CD4-positive, alpha-beta memory T cell (primary cell): ENCODE results near the gene BRD7. TPM values are rescaled to one million over a fixed set of nuclear protein-coding genes. Genes with fewer than 3 reads are reported as not detected.

ENCODE experiments used
- CTCF ChIA-PET: fragments of 350-600 bp; sonication (Branson Sonifier 250); formaldehyde crosslinking; loops from one replicate; lab custom pipeline; 2021; ENCODE audit warnings: inconsistent platforms; ENCODE audit not compliant: partially characterized antibody; lab: Charles Lee
- POLR2A ChIA-PET: fragments of 350-600 bp; sonication (Branson Sonifier 250); formaldehyde crosslinking; loops from one replicate; lab custom pipeline; 2021; ENCODE audit not compliant: partially characterized antibody; lab: Charles Lee
- DNase-seq, 5 donors: peaks; one replicate each; pipeline versions ENCODE4 v3.0.0 to v3.0.0-alpha.2; 2020 to 2022; ENCODE audit warnings: mixed read lengths in 1 of 5
- H3K27ac ChIP-seq: one replicate; pipeline ENCODE4 v1.7.0; 2013; ENCODE audit warnings: low read depth, low read length
- H3K27me3 ChIP-seq: 2 replicates; pipeline ENCODE4 v1.7.0; 2013; ENCODE audit warnings: mild to moderate bottlenecking, low read length, moderate library complexity; ENCODE audit not compliant: insufficient read depth
- H3K36me3 ChIP-seq: 2 replicates; pipeline ENCODE4 v1.7.0; 2013; ENCODE audit warnings: mild to moderate bottlenecking, low read length, moderate library complexity; ENCODE audit not compliant: insufficient read depth
- H3K4me1 ChIP-seq: 2 replicates; pipeline ENCODE4 v1.7.0; 2013; ENCODE audit warnings: mild to moderate bottlenecking, low read length, moderate library complexity; ENCODE audit not compliant: insufficient read depth
- H3K4me3 ChIP-seq, 2 donors: one replicate each; pipeline ENCODE4 v1.7.0; 2013; ENCODE audit warnings: low read length in 2 of 2, mild to moderate bottlenecking in 1 of 2
- H3K9me3 ChIP-seq, 2 donors: one replicate each; pipeline ENCODE4 v1.7.0; 2013; ENCODE audit warnings: low read length in 2 of 2, control low read depth in 1 of 2; ENCODE audit not compliant: control insufficient read depth in 1 of 2
- H3K27ac Mint-ChIP-seq, 7 donors: one replicate each; pipeline ENCODE4 v1.8.0; 2020 to 2021; ENCODE audit warnings: mixed read lengths in 7 of 7, mild to moderate bottlenecking in 6 of 7, inconsistent platforms in 3 of 7, moderate library complexity in 3 of 7
- H3K27me3 Mint-ChIP-seq, 2 donors: one replicate each; pipeline ENCODE4 v1.8.0; 2020 to 2021; ENCODE audit warnings: mixed read lengths in 2 of 2
- H3K36me3 Mint-ChIP-seq, 2 donors: one replicate each; pipeline ENCODE4 v1.8.0; 2020 to 2021; ENCODE audit warnings: mixed read lengths in 2 of 2, inconsistent platforms in 1 of 2, mild to moderate bottlenecking in 1 of 2
- H3K4me1 Mint-ChIP-seq, 4 donors: one replicate each; pipeline ENCODE4 v1.8.0; 2020 to 2021; ENCODE audit warnings: mixed read lengths in 4 of 4, mild to moderate bottlenecking in 1 of 4
- H3K4me3 Mint-ChIP-seq, 8 donors: one replicate each; pipeline ENCODE4 v1.8.0; 2020 to 2021; ENCODE audit warnings: mixed read lengths in 8 of 8, mild to moderate bottlenecking in 7 of 8, moderate library complexity in 6 of 8, inconsistent platforms in 3 of 8
- H3K9me3 Mint-ChIP-seq, 8 donors: one replicate each; pipeline ENCODE4 v1.8.0; 2020 to 2021; ENCODE audit warnings: mixed read lengths in 8 of 8, mild to moderate bottlenecking in 5 of 8, inconsistent platforms in 3 of 8, moderate library complexity in 1 of 8
- intact Hi-C: fragments of 100-400 bp; cut with micrococcal nuclease; formaldehyde crosslinking; loops from one replicate; pipeline ENCODE4 v1.15.1; 2023
- polyA plus RNA-seq, 2 donors: library from polyadenylated mRNA; unstranded; fragments of 300-500 nt; fragmentation: Illumina TruSeq; gene quantifications; one replicate each; pipeline ENCODE4 v1.2.3, GENCODE V29; 2021
- total RNA-seq, 2 experiments: library from RNA; stranded (reverse); gene quantifications; one replicate each; pipeline ENCODE4 v1.2.3, GENCODE V29; 2021

The BRD7 gene
- total and polyA plus RNA-seq, 4 experiments from 2014 or later, result 18.1 to 97.7 (median 77.0) TPM

DNA sequence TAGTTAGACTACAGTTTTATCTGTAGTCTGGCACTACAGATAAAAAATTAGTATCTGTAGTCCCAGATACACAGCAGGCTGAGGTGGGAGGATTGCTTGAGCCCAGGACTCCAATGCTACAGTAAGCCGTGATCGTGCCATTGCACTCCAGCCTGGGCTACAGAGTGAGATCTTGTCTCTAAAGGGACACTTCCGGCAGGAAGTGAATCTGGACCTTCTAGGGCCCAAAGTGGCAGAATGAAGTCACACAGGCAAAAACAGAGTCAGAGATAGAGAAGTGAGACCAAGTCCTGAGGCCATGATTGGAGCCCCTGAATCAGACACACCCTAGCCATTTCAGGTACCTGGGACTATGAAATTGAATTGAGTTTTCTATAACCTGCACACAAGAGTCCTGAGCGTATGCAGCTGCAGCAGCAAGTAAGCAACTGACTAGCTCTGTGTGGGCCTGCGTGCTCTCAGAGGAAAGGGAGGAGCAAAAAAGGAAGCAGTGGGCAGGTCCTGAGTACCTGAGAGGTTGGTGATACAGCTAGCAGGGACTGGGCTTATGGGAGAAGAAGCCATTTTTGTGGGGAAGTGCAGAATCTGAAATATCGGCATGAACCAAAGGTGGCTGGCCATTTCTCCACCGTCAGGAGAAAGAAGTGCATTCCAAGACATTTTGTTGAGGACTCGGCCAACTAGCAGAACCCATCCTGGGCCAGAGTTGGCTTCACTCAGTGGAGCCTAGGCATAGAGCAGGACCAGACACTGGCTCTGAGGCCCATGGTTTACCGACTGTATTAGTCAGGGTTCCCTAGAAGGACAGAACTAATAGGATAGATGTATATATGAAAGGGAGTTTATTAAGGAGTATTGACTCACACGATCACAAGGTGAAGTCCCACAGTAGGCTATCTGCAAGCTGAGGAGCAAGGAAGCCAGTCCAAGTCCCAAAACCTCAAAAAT, 27.2 kb upstream of the BRD7 start:
- Mint-ChIP-seq H3K4me1 (peaks cover 14 to 29% (median 21%) of the 10 kb centered on the region in 4 donors), H3K27me3 (no peaks in the 10 kb centered on the region), H3K9me3 (no peaks in the 10 kb centered on the region), H3K4me3 (peak overlapping the region in 6 of 8 donors; percentile 19 to 73 (median 40)), H3K27ac (peak overlapping the region; percentile 22 to 91 (median 88)), H3K36me3 (no peaks in the 10 kb centered on the region)
- H3K9me3 ChIP-seq, result no peaks in the 10 kb centered on the region
- H3K27ac ChIP-seq, result no peak overlapping the region
- peaks cover 10% of the 10 kb centered on the region for H3K4me1 ChIP-seq
- H3K36me3 ChIP-seq, result no peaks in the 10 kb centered on the region
- intact Hi-C loops, result no loop called here
- no peaks in the 10 kb centered on the region for H3K27me3 ChIP-seq
- ChIA-PET POLR2A (interaction anchor here (1.5 kb wide), 1 partner anchor 26 kb away, joined by 4 read pairs; the partner anchor contains the start of gene BRD7), CTCF (no interaction called here)
- peak in 4 of 5 donors; percentile 8 to 32 (median 16) for DNase-seq
- H3K4me3 ChIP-seq, result no peak overlapping the region

DNA sequence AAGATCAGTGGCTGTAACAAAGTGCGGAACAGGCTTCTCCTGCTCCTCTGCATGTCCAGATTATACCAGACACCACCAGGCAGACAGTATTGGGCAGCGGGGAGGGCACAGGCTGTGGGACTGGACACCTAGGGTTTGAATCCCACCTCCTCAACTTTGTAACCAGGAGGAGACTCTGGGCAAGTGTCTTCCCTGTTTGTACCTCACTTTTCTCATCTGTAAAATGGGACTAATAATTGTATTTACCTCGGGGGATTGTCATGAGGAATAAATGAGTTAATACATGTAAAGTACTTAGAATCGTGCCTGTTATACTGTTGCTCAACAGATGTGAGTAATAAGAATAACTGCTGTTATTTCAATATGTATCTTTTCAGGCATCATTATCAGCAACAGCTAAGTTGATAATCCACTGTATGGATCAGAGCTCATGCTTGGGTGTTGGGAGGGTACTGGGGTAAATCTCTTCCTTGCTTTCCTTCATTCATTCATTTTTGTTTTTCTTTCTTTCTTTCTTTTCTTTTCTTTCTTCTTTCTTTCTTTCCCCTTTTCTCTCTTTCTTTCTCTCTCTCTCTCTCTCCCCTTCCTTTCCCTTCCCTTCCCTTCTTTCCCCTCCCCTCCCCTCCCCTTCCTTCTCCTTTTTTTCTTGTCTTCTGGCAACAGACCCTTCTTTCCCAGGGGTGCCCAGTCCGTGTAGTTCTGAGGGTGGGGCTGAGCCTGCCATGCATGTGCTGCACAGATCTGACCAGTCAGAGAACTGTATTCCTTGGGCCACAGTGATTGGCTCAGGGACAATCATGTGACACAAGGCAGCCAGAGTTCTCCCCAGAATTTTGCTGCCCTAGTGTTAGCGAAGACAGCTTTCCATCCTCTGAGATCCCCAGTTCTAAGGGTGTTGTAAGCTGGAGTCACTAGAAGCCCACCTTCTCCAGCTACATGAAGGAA, 25.3 kb upstream of the BRD7 start:
- no peak overlapping the region for H3K4me3 Mint-ChIP-seq
- H3K27ac ChIP-seq, result no peak overlapping the region
- no peak overlapping the region for H3K4me3 ChIP-seq
- peaks cover 14 to 29% (median 21%) of the 10 kb centered on the region in 4 donors for H3K4me1 Mint-ChIP-seq
- no peaks in the 10 kb centered on the region for H3K27me3 ChIP-seq
- H3K27me3 Mint-ChIP-seq, result no peaks in the 10 kb centered on the region
- H3K36me3 ChIP-seq, result no peaks in the 10 kb centered on the region
- peak overlapping the region in 4 of 7 donors; percentile 17 to 69 (median 40) for H3K27ac Mint-ChIP-seq
- no peaks in the 10 kb centered on the region for H3K36me3 Mint-ChIP-seq
- no peak for DNase-seq
- no peaks in the 10 kb centered on the region for H3K9me3 Mint-ChIP-seq
- ChIA-PET POLR2A (no interaction called here), CTCF (interaction anchor here (0.6 to 1.4 kb wide), 2 partner anchors 70 to 271 kb away, joined by 3 to 4 read pairs; no protein-coding TSS in a partner anchor)
- intact Hi-C loops, result no loop called here
- no peaks in the 10 kb centered on the region for H3K9me3 ChIP-seq
- H3K4me1 ChIP-seq, result peaks cover 10% of the 10 kb centered on the region

DNA sequence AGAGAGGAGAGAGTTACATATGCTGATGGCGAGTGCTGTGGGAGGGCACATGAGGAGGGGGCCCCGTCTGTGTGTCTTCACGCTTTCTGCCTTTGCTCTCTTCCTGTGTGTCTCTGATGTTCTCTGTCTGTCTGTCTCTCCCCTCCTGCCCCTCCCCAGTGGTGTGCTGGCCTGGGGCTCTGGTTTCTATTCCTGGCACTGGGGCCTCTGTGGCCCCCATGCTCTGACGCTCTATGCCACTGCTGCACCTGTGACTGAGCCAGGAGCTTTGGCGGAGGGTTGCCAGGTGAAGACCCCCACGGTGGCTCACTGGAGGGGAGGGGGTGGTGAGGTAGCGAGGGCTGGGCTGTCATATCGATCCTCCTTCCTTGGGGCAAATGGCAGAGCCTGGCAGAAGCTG, 24.6 kb upstream of the BRD7 start:
- DNase-seq, result no peak
- H3K27ac Mint-ChIP-seq, result no peak overlapping the region
- H3K36me3 Mint-ChIP-seq, result no peaks in the 10 kb centered on the region
- H3K4me3 Mint-ChIP-seq, result no peak overlapping the region
- Histone ChIP-seq H3K4me1 (peaks cover 10% of the 10 kb centered on the region), H3K27ac (no peak overlapping the region), H3K36me3 (no peaks in the 10 kb centered on the region), H3K4me3 (no peak overlapping the region), H3K27me3 (no peaks in the 10 kb centered on the region), H3K9me3 (no peaks in the 10 kb centered on the region)
- intact Hi-C loops, result no loop called here
- no peaks in the 10 kb centered on the region for H3K9me3 Mint-ChIP-seq
- no peaks in the 10 kb centered on the region for H3K27me3 Mint-ChIP-seq
- POLR2A ChIA-PET, result no interaction called here
- H3K4me1 Mint-ChIP-seq, result peaks cover 14 to 25% (median 20%) of the 10 kb centered on the region in 4 donors
- CTCF ChIA-PET, result no interaction called here

DNA sequence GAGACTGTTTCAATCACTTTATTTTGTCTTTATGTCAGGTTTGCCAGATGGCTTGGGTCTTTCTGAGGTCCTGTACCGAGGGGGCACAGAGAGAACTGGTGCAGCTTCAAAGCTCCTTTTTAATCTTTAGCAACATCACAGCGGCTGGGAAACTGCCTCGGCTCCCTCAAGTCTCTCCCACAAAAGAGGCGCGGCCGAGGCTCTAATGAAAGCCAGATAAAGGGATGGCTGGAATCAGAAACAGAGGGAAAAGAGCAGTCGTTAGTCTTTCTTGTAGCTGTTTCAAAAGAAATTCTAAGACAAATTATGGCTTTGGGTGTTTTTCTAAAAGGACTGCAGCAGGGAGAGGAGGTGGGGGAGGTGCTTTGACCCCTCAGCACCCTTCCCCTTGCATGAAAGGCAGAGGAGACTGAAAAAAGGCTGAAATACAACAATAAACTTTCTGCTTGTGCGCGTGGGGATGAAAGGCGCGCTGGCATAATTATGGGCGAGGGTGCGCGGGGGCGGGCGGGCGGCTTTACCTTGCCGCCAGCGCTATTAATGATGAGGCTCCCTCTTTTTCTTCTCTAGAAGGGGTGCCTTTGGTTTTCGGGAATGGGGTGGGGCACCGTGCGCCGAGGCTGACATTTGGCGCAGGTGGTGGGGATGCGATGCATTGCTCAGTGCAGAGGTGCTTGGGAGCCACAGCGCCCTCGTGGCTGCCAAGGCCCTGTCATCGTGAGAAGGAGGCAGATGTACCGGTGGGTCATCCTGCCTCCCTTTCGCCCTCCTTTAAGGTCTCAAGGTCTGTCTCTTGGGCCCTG, 22.3 kb upstream of the BRD7 start:
- Mint-ChIP-seq H3K27me3 (peaks cover 0 to 2% of the 10 kb centered on the region in 2 donors), H3K9me3 (no peaks in the 10 kb centered on the region), H3K4me1 (peaks cover 10 to 13% (median 11%) of the 10 kb centered on the region in 4 donors), H3K4me3 (no peak overlapping the region), H3K36me3 (no peaks in the 10 kb centered on the region), H3K27ac (no peak overlapping the region)
- CTCF ChIA-PET, result no interaction called here
- no peaks in the 10 kb centered on the region for H3K36me3 ChIP-seq
- H3K9me3 ChIP-seq, result no peaks in the 10 kb centered on the region
- H3K4me1 ChIP-seq, result peaks cover 8% of the 10 kb centered on the region
- POLR2A ChIA-PET, result no interaction called here
- no peak for DNase-seq
- H3K27me3 ChIP-seq, result no peaks in the 10 kb centered on the region
- intact Hi-C loops, result no loop called here
- no peak overlapping the region for H3K27ac ChIP-seq
- no peak overlapping the region for H3K4me3 ChIP-seq

DNA sequence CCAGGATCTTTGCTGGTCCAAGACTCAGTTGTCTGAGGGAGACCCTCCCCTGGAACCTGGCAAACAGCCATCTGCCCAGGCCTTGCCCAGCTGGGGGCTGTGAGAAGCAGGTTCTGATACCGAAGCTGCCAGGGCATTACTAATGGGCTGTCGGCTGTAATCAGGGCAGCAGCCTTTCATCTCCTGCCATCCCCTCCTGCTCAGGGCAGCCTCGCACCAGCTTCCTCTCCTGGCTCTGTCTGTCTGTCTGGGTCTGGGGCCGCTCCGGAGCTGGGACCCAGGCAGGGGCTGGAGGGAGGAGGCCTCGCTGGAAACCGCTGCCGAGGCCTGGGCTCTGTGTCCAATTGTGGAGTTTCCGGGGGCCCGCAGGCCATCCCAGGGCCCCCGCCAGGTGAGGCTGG, 21.6 kb upstream of the BRD7 start:
- Histone ChIP-seq H3K36me3 (no peaks in the 10 kb centered on the region), H3K9me3 (no peaks in the 10 kb centered on the region), H3K27me3 (no peaks in the 10 kb centered on the region), H3K4me1 (peaks cover under 1% of the 10 kb centered on the region), H3K4me3 (no peak overlapping the region), H3K27ac (no peak overlapping the region)
- H3K9me3 Mint-ChIP-seq, result no peaks in the 10 kb centered on the region
- H3K4me1 Mint-ChIP-seq, result peaks cover 4 to 6% (median 5%) of the 10 kb centered on the region in 4 donors
- CTCF ChIA-PET, result interaction anchor here (1.7 kb wide), 1 partner anchor 17 kb away, joined by 3 read pairs; no protein-coding TSS in a partner anchor
- H3K27ac Mint-ChIP-seq, result no peak overlapping the region
- intact Hi-C loops, result no loop called here
- POLR2A ChIA-PET, result no interaction called here
- peaks cover 0 to 2% of the 10 kb centered on the region in 2 donors for H3K27me3 Mint-ChIP-seq
- H3K36me3 Mint-ChIP-seq, result no peaks in the 10 kb centered on the region
- no peak for DNase-seq
- H3K4me3 Mint-ChIP-seq, result no peak overlapping the region

DNA sequence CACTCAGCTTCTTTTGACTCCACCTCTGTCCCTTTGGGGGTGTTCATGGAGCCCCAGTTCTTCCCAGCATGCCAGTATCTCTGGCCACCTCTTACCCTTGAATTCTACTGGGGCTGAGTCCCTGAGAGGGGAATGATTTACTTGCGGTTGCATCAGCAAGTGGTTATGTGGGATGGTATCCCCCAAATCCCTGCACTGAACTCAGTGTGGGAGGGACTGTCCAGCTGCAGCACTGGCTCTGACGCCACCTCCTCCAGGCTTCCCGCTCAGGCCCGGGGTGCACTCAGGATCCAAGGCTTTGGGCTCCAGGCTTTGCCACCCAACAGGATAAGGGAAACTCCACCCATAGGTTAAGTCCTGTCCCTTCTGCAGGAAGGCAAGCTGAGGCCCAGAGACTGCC, 21.1 kb upstream of the BRD7 start:
- ChIA-PET CTCF (interaction anchor here (1.7 kb wide), 1 partner anchor 16 kb away, joined by 3 read pairs; no protein-coding TSS in a partner anchor), POLR2A (no interaction called here)
- Histone ChIP-seq H3K27me3 (no peaks in the 10 kb centered on the region), H3K4me1 (no peaks in the 10 kb centered on the region), H3K9me3 (no peaks in the 10 kb centered on the region), H3K4me3 (no peak overlapping the region), H3K27ac (no peak overlapping the region), H3K36me3 (no peaks in the 10 kb centered on the region)
- DNase-seq, result no peak
- Mint-ChIP-seq H3K27ac (no peak overlapping the region), H3K4me1 (peaks cover 0 to under 1% (median under 1%) of the 10 kb centered on the region in 4 donors), H3K27me3 (peaks cover 0 to 2% of the 10 kb centered on the region in 2 donors), H3K36me3 (no peaks in the 10 kb centered on the region), H3K4me3 (no peak overlapping the region), H3K9me3 (no peaks in the 10 kb centered on the region)
- intact Hi-C loops, result no loop called here
